UCSD-AML1 (cell line): Measurements from ENCODE around the gene STX8.
A peak's percentile ranks its signal among the peaks of the same experiment; 100 is the strongest.
"Not testable (repeated sequence)": the region's sequence is repeated elsewhere in the genome, so short reads cannot be mapped to it uniquely, and the experiment has no call there.

Experiments
- DNase-seq: peaks from one replicate; lab custom pipeline; 2025; ENCODE audit not compliant: unreplicated experiment; lab: John Stamatoyannopoulos, UW

The STX8 gene

DNA sequence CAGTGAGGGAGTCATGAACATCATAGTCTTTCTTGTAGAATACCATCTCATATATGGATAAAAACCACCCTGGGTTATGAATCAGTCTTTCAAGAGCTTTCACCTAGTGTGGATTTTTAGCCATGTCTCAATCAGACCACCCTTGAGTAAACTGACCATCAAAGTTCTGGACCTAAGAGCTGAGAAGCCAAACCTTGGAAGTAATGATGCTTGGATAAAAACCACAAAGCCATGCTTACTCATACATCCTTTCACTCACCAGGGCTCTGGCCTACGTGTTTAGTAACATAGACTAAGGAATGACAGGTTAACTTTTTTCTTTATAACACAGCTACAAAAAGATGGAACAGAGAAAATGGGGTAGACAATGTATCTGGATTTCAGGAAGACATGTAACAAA lies 167.2 kb downstream of the STX8 start:
- no peak for DNase-seq

DNA sequence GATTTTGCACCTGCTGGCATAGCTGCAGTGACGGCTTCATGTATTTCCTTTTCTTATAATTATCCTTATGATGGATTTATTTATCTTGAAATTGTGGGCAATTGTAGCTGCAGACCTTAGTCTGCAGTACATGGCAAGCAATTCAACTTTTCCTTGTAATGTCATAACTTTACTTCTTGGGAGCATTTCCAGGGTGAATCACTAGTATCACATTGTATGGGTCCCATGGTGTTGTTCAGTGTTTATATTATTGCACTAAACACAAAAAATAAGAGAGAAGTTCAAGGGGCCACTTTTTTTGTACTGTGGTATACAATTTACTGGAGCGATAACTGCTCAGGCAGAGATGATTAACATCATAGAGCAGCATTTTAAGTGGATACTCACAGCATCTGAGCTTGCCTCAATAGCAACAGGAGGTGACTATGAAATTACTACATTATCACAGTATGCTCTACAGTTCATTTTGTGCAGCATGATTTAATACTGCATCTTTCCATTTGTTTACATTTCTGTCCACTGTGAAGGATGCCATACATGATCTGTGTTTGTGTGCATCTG lies 169.5 kb downstream of the STX8 start:
- DNase-seq: no peak

DNA sequence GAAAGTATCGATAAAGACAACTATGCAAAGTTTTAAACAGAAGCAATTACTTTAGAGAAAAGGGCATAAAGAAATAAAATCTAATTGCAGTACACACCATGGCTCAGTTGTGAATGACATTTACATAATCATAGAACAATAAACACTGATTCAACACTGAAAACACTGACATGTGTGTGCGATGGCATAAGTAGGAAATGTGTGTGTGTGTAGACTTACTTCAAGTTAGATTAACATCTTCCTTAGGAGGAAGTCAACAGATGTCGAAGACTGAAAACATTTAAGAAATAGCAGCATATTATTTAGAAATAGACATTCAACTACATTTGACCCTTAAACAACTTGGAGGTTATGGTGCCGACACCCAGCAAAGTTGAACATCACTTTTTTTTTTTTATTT lies 172.4 kb downstream of the STX8 start:
- no peak for DNase-seq

DNA sequence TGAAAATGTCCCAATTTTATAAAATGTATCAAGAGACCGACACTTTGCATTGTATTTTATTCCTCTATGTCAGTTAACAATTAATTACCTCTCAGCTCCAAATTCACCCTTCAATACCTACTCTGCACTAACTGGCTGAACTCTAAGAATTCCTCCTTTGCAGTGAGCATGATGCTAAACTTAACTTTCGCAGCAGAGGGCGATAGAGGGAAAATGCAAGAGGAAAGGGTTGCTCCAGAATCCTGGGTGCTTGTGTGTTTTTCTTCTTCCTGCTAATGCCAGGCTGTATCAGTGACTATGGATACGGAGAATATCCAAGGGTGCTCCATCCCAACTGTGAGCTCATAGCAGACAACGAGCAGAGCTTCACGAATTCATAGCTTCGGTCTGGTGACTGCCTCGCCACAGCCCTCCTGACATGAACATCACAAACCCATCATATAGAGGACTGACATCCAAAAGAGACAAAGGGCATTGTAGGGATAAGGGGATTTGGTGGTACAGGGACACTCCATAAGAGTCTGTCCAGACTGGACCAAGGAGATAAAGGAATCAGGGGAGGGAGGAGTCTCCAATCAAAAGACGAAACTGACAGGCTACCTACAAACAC lies 172.9 kb downstream of the STX8 start:
- DNase-seq: peak; percentile 12

GRCh38 chr17:9401434-9401833 lies 174.2 kb downstream of the STX8 start:
- no peak for DNase-seq

DNA sequence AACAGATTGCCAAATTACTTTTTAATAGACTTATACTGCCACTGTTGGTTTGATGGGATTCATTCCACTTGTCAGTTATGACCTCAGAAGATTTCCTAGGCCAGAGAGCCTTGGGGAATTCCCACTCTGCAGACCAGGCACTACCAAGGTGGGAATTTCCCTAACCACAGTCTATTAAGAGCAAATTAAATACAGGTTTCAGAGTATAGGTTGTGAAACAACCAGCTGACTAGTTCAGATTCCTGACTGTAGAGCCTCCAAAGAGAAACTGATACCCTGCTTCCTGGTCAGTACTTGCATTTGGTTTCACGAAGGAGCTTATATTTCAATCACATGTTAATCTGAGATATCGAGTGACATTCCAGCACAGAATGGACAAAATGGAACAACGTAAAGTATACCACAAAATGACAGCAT lies 186.5 kb downstream of the STX8 start:
- DNase-seq: no peak

- peak; percentile 19 for DNase-seq
Measured at GRCh38 chr17:9386401-9386800, 189.2 kb downstream of the STX8 start.

GRCh38 chr17:9383826-9384225 lies 191.8 kb downstream of the STX8 start:
- DNase-seq: no peak

GRCh38 chr17:9382626-9383025 lies 193.0 kb downstream of the STX8 start:
- DNase-seq: no peak

GRCh38 chr17:9381068-9381467 lies 194.6 kb downstream of the STX8 start:
- no peak for DNase-seq

DNA sequence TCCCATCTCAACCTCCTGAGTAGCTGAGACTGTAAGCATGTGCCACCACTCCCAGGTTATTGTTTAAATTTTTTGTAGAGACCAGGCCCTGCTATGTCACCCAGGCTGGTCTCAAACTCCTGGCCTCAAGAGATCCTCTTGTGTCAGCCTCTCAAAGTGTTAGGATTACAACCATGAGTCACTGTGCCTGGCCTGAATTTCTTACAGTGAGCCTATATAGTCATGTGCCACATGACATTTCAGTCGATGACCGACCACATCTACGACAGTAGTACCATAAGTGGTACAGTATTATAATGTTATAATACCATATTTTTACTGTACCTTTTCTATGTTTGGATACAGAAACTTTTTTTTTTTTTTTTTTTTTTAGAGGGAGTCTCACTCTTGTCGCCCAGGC lies 195.3 kb downstream of the STX8 start:
- DNase-seq: no peak

- DNase-seq: not testable (repeated sequence)
Measured at GRCh38 chr17:9376177-9376576, 199.4 kb downstream of the STX8 start.

DNA sequence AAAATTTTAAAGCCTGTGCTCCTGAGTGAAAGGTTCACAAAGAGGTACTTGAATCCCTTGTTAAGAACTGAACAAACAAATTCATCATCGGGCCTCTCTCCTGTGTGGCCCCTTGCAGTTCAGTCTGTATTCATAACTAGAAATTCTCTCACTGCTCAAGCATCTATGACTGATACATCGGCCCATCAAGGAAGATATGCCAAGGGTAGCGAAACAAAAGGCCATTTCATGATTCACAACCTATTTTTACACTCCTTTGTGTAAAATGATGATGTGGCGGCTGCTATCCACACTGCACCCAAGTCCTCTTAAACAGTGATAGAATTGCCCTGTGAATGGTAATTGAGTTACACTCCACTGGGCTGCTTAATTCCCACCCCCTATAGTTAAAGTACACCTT lies 204.6 kb downstream of the STX8 start:
- DNase-seq: no peak

- no peak for DNase-seq
Measured at GRCh38 chr17:9370467-9370866, 205.2 kb downstream of the STX8 start.

DNA sequence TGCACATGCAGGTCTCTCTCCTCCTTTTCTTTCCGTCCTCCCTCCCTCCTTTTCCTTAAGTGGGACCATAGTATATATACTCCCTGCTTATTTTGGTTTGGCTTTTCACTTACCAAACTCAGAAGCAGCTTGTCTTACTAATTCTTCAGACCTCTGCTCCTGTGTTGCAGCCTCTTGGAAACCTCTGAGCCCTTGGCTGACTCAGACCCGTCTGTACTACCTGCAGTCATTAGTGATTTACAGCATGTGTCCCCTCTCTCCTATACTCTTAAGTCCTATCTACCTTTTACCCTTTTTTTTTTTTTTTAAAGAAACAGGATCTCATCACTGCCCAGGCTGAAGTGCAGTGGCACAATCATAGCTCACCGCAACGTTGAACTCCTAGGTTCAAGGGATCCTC lies 207.0 kb downstream of the STX8 start:
- no peak for DNase-seq

DNA sequence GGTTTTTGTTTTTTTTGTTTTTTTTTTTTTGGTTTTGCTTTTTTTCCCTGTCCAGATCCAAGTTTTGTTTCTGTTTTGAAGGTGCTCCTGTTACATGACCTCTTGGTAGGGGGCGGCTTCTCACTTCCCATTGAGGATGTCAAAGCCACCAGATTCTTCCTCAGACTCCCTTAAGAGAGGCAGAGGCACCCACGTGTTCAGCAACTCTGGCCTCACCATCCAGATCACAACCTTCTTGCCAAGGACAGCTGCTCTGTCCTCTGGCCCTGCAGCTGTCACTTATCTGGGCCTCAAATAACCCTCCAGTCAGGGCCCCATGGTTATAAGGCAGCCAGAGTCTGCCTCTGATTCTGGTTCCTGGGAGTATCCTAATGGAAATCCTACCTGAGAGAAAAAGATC lies 208.5 kb downstream of the STX8 start:
- DNase-seq: no peak

GRCh38 chr17:9364837-9365430 lies 210.7 kb downstream of the STX8 start:
- no peak for DNase-seq

DNA sequence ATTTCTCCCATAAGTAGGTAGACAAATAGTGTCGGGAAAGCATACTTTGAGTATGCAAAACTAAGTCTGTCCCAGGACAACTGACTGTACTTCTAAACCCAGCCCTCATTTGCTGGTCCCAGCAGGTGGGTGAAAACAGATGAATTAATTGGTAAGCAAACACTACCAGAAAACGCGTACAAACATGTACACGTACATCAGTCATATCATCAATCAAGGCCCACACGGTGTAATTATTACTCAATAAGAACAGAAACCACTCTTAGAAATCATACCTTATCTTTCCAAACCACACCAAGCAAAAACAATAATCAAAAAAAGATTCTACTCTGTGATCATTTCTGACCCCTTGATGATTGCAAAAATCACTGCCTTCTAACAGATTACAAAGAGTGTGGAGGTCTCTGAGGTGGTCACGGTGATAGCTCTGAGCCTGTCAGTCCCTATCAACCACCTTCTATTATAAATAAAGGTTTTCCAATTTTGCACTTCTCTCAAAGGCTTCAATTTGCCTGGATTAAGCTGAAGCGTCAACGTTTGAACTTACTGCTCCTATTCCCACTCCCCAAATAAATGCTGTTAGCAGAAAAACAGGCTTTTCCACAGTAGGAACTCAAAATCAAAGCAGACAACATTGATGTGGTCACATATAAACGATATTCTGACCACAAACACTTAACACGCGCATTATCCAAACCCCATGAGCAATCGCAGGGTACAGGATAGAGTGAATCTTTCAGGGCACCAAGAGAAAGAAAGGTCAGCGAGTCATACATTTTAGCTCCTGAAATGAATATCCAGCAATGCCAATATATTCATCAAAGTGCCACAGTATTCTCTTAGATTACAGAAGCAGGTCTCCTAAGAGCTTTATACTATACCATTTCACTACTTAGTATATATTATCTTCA lies 211.9 kb downstream of the STX8 start:
- DNase-seq: no peak

DNA sequence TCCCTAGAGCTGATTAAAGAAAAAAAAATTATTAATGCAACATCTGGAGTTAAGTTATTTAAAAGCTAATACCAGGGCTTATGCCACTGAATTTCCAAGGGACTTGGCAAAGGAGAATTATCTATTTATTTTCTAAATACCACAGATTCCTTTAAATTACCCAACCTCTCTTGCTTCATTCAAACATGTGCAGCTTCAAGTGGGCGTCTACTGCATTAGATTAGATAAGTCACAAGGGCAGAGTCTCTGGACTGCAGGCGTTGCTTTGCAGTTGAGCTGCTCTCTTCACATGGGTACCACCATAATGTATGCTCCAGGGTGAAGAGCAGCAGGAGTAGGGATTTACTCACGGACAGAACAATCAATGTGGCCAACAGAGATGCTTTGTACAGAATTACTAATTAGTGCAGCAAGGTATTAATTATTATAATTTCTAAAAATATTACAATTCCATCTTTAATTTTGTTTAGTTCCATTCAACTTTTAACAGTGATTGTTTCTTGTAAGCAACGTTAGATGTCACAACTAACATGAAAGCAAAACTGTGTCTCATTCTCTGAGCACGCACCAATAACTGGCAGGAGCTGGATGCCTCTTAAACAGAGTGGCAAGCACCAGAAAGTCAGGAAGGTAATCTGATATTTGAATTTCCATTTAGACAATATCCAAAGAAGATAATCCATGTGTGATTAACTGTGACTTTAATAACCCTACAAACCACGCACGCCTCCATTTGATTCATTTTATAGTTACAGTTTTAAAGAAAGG lies 214.2 kb downstream of the STX8 start:
- DNase-seq: no peak

DNA sequence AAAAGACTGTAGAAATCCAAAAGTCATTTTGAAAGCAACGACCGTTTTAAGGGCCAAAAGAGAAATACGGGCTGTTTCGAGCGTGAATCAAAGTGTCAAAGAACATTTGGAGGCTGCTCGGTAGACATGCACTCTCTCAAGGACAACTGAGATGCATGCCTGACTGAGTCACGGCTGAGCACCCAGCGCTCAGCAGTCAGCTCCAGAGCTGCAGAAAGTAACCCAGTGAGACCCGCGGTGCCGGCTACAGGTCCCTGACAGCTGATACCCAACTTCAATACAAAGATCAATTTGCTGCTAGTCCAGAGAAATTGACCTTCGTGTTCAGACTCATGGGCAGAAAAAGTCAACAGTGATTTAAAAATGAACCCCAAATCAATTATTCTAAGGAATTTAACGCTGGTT lies 214.9 kb downstream of the STX8 start:
- DNase-seq: no peak

- DNase-seq: peak; percentile 31
Measured at GRCh38 chr17:9356488-9356911, 219.1 kb downstream of the STX8 start.
